Measurements from ENCODE around the gene FBF1. TPM values are rescaled to one million over a fixed set of nuclear protein-coding genes. Genes with fewer than 3 reads are reported as not detected.

Gene FBF1
- total RNA-seq, 1 experiment from 2014 or later, result 22.8 TPM

DNA sequence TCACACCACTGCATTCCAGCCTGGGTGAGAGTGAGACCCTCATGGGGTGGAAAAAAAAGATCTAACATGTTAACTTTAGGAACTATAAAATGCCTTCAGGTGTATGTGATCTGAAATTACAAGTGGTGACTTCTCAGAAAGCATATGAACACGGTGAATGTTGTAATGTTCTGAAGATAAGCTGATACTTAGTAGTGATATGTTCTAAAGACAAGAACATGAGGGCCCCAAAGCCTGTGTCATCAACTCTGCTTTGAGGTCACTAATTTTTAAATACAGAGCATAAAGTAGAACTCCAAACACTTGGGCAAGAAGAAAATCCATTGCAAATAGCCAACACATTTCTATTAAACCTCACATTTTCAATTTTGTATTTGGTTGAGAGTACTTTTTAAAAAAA is 2.6 kb upstream of the FBF1 start:
- no peak overlapping the region for H3K27ac ChIP-seq (ENCODE audit: low read depth, low read length)
- ChIA-PET CTCF (no interaction called here), RAD21 (ENCODE audit: low non-redundant PET in 1 of 2, low total read pairs in 2 of 2, uncharacterized antibody in 2 of 2, unreplicated experiment in 2 of 2) (no interaction called here), POLR2A (no interaction called here)
- DNase-seq (ENCODE audit: low read depth, low spot score), result no peak
- TF ChIP-seq ZFX (IDR thresholded peaks at IDR 0.05), result no peak
- H3K27me3 ChIP-seq (ENCODE audit: insufficient read depth, low read length), result no peaks in the 10 kb centered on the region
- H3K4me3 ChIP-seq (replicated peaks in 1 of 2; ENCODE audit: low read depth in 1 of 2, low read length in 2 of 2), result no peak overlapping the region
- no peak for ATAC-seq
- BruUV-seq (replicated peaks), result no TSS peak
- H3K79me2 ChIP-seq (ENCODE audit: insufficient read depth, low read length), result no peaks in the 10 kb centered on the region
- H2AFZ ChIP-seq (ENCODE audit: low read depth, low read length, poor library complexity, severe bottlenecking), result no peak overlapping the region
- peaks cover 7 to 10% of the 10 kb centered on the region in 2 experiments; a peak in 2 of 4 replicates for H3K36me3 ChIP-seq (ENCODE audit: control insufficient read depth in 1 of 2, insufficient read depth in 2 of 2, low read length in 2 of 2)
- H3K9me3 ChIP-seq (ENCODE audit: control insufficient read depth in 1 of 2, insufficient read depth in 1 of 2, low read depth in 1 of 2, low read length in 2 of 2), result no peaks in the 10 kb centered on the region
- H3K9me2 ChIP-seq (ENCODE audit: insufficient read depth), result no peaks in the 10 kb centered on the region
- no peak overlapping the region for H3K4me2 ChIP-seq (ENCODE audit: low read length)
- no peak overlapping the region for H3K9ac ChIP-seq (ENCODE audit: low read length)
- no peaks in the 10 kb centered on the region for H4K20me1 ChIP-seq (ENCODE audit: insufficient read depth)
- peaks cover 10 to 17% of the 10 kb centered on the region in 2 experiments for H3K4me1 ChIP-seq (ENCODE audit: control insufficient read depth in 1 of 2, insufficient read depth in 2 of 2, low read length in 2 of 2)
- intact Hi-C loops (cut with micrococcal nuclease), result no loop called here

DNA sequence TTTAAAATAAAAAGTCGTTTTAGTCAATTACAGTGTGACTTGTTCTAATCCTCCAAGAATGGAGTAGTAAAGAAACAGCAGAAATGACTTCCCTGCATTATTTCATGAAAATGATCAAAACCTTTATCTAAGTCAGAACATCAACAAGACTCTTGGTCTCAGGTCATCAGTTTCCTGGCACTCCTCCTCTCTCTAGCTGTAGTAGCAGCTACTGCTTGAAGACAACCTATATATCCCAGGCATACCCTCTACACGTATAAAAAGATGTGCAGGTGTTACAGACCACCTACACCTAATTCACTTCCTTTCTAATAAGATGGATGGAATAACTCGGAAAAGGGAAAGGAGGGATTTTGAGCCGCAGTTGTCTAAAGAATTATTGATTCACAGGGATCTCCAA is 1.6 kb upstream of the FBF1 start:
- Histone ChIP-seq H3K4me1 (ENCODE audit: control insufficient read depth in 1 of 2, insufficient read depth in 2 of 2, low read length in 2 of 2) (peaks cover 10 to 17% of the 10 kb centered on the region in 2 experiments), H3K4me3 (replicated peaks in 1 of 2; ENCODE audit: low read depth in 1 of 2, low read length in 2 of 2) (no peak overlapping the region), H3K9ac (ENCODE audit: low read length) (no peak overlapping the region), H3K27me3 (ENCODE audit: insufficient read depth, low read length) (no peaks in the 10 kb centered on the region), H3K79me2 (ENCODE audit: insufficient read depth, low read length) (no peaks in the 10 kb centered on the region), H3K36me3 (ENCODE audit: control insufficient read depth in 1 of 2, insufficient read depth in 2 of 2, low read length in 2 of 2) (0 out of 4 replicates have a peak, but pooled peaks cover 3 to 7% of the 10 kb centered on the region in 2 experiments), H3K27ac (ENCODE audit: low read depth, low read length) (no peak overlapping the region), H3K9me2 (ENCODE audit: insufficient read depth) (no peaks in the 10 kb centered on the region), H3K4me2 (ENCODE audit: low read length) (no peak overlapping the region), H4K20me1 (ENCODE audit: insufficient read depth) (no peaks in the 10 kb centered on the region), H2AFZ (ENCODE audit: low read depth, low read length, poor library complexity, severe bottlenecking) (no peak overlapping the region), H3K9me3 (ENCODE audit: control insufficient read depth in 1 of 2, insufficient read depth in 1 of 2, low read depth in 1 of 2, low read length in 2 of 2) (no peaks in the 10 kb centered on the region)
- intact Hi-C loops (cut with micrococcal nuclease), result no loop called here
- BruUV-seq (replicated peaks), result no TSS peak
- POLR2A ChIA-PET, result no interaction called here
- ATAC-seq (no peak), DNase-seq (ENCODE audit: low read depth, low spot score) (no peak)
- RAD21 ChIA-PET (ENCODE audit: low non-redundant PET in 1 of 2, low total read pairs in 2 of 2, uncharacterized antibody in 2 of 2, unreplicated experiment in 2 of 2), result no interaction called here
- TF ChIP-seq ZNF274 (IDR thresholded peaks at IDR 0.05; ENCODE audit: low read depth, low read length) (no peak), SIN3A (IDR thresholded peaks at IDR 0.05; ENCODE audit: low read depth) (no peak), RAD21 (IDR thresholded peaks at IDR 0.05; ENCODE audit: low read depth) (no peak), ELF1 (IDR thresholded peaks at IDR 0.05; ENCODE audit: borderline replicate concordance, low read depth) (no peak), YY1 (IDR thresholded peaks at IDR 0.05; ENCODE audit: extremely low read depth, insufficient replicate concordance, low read depth, low read length) (no peak)
- TF ChIP-seq, protein P1, sequence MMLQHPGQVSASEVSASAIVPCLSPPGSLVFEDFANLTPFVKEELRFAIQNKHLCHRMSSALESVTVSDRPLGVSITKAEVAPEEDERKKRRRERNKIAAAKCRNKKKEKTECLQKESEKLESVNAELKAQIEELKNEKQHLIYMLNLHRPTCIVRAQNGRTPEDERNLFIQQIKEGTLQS (IDR thresholded peaks at IDR 0.05), result no peak
- TF ChIP-seq, protein P2, sequence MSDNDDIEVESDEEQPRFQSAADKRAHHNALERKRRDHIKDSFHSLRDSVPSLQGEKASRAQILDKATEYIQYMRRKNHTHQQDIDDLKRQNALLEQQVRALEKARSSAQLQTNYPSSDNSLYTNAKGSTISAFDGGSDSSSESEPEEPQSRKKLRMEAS (IDR thresholded peaks at IDR 0.05), result no peak
- TF ChIP-seq, protein P3, sequence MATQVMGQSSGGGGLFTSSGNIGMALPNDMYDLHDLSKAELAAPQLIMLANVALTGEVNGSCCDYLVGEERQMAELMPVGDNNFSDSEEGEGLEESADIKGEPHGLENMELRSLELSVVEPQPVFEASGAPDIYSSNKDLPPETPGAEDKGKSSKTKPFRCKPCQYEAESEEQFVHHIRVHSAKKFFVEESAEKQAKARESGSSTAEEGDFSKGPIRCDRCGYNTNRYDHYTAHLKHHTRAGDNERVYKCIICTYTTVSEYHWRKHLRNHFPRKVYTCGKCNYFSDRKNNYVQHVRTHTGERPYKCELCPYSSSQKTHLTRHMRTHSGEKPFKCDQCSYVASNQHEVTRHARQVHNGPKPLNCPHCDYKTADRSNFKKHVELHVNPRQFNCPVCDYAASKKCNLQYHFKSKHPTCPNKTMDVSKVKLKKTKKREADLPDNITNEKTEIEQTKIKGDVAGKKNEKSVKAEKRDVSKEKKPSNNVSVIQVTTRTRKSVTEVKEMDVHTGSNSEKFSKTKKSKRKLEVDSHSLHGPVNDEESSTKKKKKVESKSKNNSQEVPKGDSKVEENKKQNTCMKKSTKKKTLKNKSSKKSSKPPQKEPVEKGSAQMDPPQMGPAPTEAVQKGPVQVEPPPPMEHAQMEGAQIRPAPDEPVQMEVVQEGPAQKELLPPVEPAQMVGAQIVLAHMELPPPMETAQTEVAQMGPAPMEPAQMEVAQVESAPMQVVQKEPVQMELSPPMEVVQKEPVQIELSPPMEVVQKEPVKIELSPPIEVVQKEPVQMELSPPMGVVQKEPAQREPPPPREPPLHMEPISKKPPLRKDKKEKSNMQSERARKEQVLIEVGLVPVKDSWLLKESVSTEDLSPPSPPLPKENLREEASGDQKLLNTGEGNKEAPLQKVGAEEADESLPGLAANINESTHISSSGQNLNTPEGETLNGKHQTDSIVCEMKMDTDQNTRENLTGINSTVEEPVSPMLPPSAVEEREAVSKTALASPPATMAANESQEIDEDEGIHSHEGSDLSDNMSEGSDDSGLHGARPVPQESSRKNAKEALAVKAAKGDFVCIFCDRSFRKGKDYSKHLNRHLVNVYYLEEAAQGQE (IDR thresholded peaks at IDR 0.05; ENCODE audit: low read depth), result no peak
- CTCF ChIA-PET, result no interaction called here

Measured in HCT116 (cell line).